ENCODE measurements around the gene HSF5. TPM values are rescaled to one million over a fixed set of nuclear protein-coding genes. Genes with fewer than 3 reads are reported as not detected.

HSF5 gene
- total RNA-seq, 1 donor from 2014 or later: 0.32 TPM

GRCh38 chr17:58411408-58411894 is 76.8 kb downstream of the HSF5 start:
- Histone ChIP-seq H3K27me3 (ENCODE audit: low read depth) (no peaks in the 10 kb centered on the region), H3K4me3 (no peak overlapping the region), H3K4me1 (no peaks in the 10 kb centered on the region), H3K36me3 (no peaks in the 10 kb centered on the region), H3K9me3 (no peaks in the 10 kb centered on the region), H3K27ac (no peak overlapping the region)
- ATAC-seq (no peak), DNase-seq (no peak)
- intact Hi-C loops (cut with DNase I): no loop called here
- no peak for TF ChIP-seq CTCF (IDR thresholded peaks at IDR 0.05)

DNA sequence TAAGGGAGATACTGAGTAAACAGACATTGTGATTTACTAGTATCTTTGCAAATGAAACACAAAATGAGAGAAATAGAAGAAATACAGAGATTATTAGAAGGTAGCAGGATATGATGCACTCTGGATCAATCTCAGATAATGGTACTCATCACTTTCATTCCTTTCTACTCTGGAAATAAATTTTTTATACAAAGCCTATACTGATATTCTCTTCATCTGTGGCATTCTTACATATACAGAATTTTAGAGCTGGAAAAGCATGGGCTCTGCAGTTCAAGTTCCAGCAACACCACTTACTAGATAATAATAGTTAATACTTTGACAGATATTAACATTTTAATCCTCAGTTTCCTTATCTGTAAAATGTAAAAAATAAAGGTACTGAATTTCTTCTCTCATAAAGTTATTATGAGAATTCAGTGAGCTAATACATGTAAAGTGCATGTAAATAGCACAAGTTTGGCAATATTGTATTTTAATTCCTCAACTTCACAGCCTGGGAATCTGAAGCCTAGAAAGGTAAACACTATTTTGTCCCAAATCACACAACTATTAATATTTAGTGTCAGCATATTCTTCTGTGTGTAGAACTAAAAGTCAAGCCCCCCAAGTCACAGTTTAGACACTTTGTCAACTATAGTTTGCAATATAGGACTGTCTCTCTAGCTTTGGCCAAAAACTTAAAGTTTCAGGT is 77.3 kb downstream of the HSF5 start:
- intact Hi-C loops (cut with DNase I): no loop called here
- Histone ChIP-seq H3K36me3 (no peaks in the 10 kb centered on the region), H3K4me3 (no peak overlapping the region), H3K4me1 (no peaks in the 10 kb centered on the region), H3K27me3 (ENCODE audit: low read depth) (no peaks in the 10 kb centered on the region), H3K27ac (no peak overlapping the region), H3K9me3 (no peaks in the 10 kb centered on the region)
- no peak for ATAC-seq
- TF ChIP-seq CTCF (IDR thresholded peaks at IDR 0.05): no peak
- DNase-seq: no peak

GRCh38 chr17:58409432-58409831 is 78.8 kb downstream of the HSF5 start:
- no peak for TF ChIP-seq CTCF (IDR thresholded peaks at IDR 0.05)
- Histone ChIP-seq H3K36me3 (no peaks in the 10 kb centered on the region), H3K4me3 (no peak overlapping the region), H3K4me1 (no peaks in the 10 kb centered on the region), H3K27me3 (ENCODE audit: low read depth) (no peaks in the 10 kb centered on the region), H3K9me3 (no peaks in the 10 kb centered on the region), H3K27ac (no peak overlapping the region)
- DNase-seq (no peak), ATAC-seq (no peak)
- intact Hi-C loops (cut with DNase I): no loop called here

- H3K27ac ChIP-seq: no peak overlapping the region
- intact Hi-C loops (cut with DNase I): no loop called here
- DNase-seq (no peak), ATAC-seq (no peak)
- no peaks in the 10 kb centered on the region for H3K36me3 ChIP-seq
- no peaks in the 10 kb centered on the region for H3K9me3 ChIP-seq
- TF ChIP-seq CTCF (IDR thresholded peaks at IDR 0.05): no peak
- no peak overlapping the region for H3K4me3 ChIP-seq
- H3K4me1 ChIP-seq: no peaks in the 10 kb centered on the region
- no peaks in the 10 kb centered on the region for H3K27me3 ChIP-seq (ENCODE audit: low read depth)
Observed at GRCh38 chr17:58403311-58403710, 84.9 kb downstream of the HSF5 start.

DNA sequence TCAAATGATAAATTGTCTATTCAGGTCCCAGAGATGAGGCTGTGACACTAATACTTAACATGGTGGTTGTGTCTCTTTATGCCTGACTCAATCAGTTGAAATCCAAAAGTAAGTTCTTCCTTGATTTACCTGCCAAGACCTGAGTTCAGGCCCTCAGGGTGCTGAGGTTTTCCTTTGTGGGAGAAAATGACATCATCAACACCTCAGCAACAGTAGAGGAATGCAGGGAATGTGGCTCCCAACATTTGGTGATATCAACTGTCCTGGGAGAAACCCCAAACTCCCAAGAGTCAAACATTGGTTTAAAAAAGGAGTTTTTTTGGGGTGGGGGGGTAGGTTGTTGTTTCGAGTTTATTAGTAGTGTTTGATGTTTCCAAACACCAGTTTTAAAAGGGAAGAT is 85.5 kb downstream of the HSF5 start:
- Histone ChIP-seq H3K27ac (no peak overlapping the region), H3K36me3 (no peaks in the 10 kb centered on the region), H3K9me3 (no peaks in the 10 kb centered on the region), H3K4me1 (no peaks in the 10 kb centered on the region), H3K27me3 (ENCODE audit: low read depth) (no peaks in the 10 kb centered on the region), H3K4me3 (no peak overlapping the region)
- ATAC-seq (no peak), DNase-seq (no peak)
- intact Hi-C loops (cut with DNase I): no loop called here
- TF ChIP-seq CTCF (IDR thresholded peaks at IDR 0.05): no peak
